Liver (tissue), 3 donors: ENCODE data around the gene RSRP1.

Source experiments
- EGR1 ChIP-seq, 2 donors: IDR thresholded peaks; 2 replicates each; pipeline ENCODE4 v1.6.1; 2016 to 2018; ENCODE audit warnings: antibody characterized with exemption in 2 of 2, low read depth in 2 of 2
- GABPA ChIP-seq, 2 donors: IDR thresholded peaks in 1 of 2; conservative IDR thresholded peaks in 1 of 2; 2 replicates each; pipeline ENCODE4 v1.6.1; 2016; ENCODE audit warnings: antibody characterized with exemption in 2 of 2, mild to moderate bottlenecking in 1 of 2, moderate library complexity in 1 of 2
- HNF4G ChIP-seq: IDR thresholded peaks from 2 replicates; pipeline ENCODE4 v1.6.1; 2016; ENCODE audit warnings: antibody characterized with exemption
- SP1 ChIP-seq: IDR thresholded peaks from 2 replicates; pipeline ENCODE4 v1.6.1; 2018; ENCODE audit warnings: antibody characterized with exemption, mild to moderate bottlenecking
- YY1 ChIP-seq: IDR thresholded peaks from 2 replicates; pipeline ENCODE4 v1.6.1; 2016; ENCODE audit warnings: antibody characterized with exemption, mild to moderate bottlenecking
- TF ChIP-seq, protein P1 (sequence below): fragments of 150-350 bp; IDR thresholded peaks from 2 replicates; pipeline ENCODE4 v1.5.1; 2017; ENCODE audit warnings: improper control_type of control experiment, low read depth, low read length; ENCODE audit not compliant: missing input control
- donor health status: healthy.
- donor health status: healthy.

DNA sequence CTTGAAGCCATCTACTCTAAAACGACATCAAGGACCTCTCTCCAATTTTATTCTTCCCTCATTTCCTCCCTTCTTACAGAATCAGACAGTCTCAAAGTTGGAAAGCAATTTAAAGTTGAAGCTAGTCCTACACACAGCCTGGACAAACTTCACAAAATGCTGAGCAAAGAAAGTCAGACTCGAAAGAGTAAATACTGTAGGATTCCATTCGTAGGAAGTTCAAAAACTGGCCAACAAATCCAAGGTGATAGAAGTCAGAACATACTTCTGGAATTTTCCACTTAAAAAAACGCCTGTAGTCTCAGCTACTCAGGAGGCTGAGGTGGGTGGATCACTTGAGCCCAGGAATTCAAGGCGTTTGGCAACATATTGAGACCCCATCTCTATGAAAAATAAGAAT lies 34.5 kb downstream of the RSRP1 start:
- TF ChIP-seq GABPA (IDR thresholded peaks at IDR 0.05 in 1 of 2, conservative IDR thresholded peaks at IDR 0.05 in 1 of 2), result no peak
- TF ChIP-seq, protein P1, sequence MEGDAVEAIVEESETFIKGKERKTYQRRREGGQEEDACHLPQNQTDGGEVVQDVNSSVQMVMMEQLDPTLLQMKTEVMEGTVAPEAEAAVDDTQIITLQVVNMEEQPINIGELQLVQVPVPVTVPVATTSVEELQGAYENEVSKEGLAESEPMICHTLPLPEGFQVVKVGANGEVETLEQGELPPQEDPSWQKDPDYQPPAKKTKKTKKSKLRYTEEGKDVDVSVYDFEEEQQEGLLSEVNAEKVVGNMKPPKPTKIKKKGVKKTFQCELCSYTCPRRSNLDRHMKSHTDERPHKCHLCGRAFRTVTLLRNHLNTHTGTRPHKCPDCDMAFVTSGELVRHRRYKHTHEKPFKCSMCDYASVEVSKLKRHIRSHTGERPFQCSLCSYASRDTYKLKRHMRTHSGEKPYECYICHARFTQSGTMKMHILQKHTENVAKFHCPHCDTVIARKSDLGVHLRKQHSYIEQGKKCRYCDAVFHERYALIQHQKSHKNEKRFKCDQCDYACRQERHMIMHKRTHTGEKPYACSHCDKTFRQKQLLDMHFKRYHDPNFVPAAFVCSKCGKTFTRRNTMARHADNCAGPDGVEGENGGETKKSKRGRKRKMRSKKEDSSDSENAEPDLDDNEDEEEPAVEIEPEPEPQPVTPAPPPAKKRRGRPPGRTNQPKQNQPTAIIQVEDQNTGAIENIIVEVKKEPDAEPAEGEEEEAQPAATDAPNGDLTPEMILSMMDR, result no peak
- no peak for TF ChIP-seq YY1
- no peak for TF ChIP-seq HNF4G
- TF ChIP-seq EGR1 (IDR thresholded peaks at IDR 0.05; ENCODE audit: low read depth in 2 of 2), result no peak
- TF ChIP-seq SP1, result no peak
